Subcutaneous adipose tissue (tissue), 4 donors: Measurements from ENCODE around the gene SLC4A4. TPM values are rescaled to one million over a fixed set of nuclear protein-coding genes. Genes with fewer than 3 reads are reported as not detected.

ENCODE experiments used
- CTCF ChIP-seq: fragments of 450-650 bp; IDR thresholded peaks from one replicate; pipeline ENCODE4 v1.5.1; 2016; ENCODE audit warnings: low read depth, mild to moderate bottlenecking, control low read depth, antibody characterized with exemption, moderate library complexity
- total RNA-seq, 4 donors: library from RNA; depleted of rRNA; stranded (reverse); fragments of >200 nt; gene quantifications; one replicate each; pipeline ENCODE4 v1.1.0, GENCODE V29; 2016

SLC4A4 gene
- 10 to 100 TPM in 1 of 4 donors, 1 to 10 TPM in 2, under 1 TPM in 1; 0.68 to 18.6 (median 5.0) TPM for total RNA-seq

GRCh38 chr4:71338846-71339593 is at the start of gene SLC4A4:
Gene SLC4A4 (plus strand): TSS chr4:71339020.
- TF ChIP-seq CTCF: no peak

- TF ChIP-seq CTCF: no peak
These were observed 48.7 kb upstream of the SLC4A4 start for GRCh38 chr4:71290074-71290473.

- TF ChIP-seq CTCF: no peak
These were observed 48.3 kb upstream of the SLC4A4 start for GRCh38 chr4:71290476-71290875.

- TF ChIP-seq CTCF: no peak
These were observed 46.6 kb upstream of the SLC4A4 start for GRCh38 chr4:71292228-71292627.

- no peak for TF ChIP-seq CTCF
These were observed 45.1 kb upstream of the SLC4A4 start for GRCh38 chr4:71293705-71294104.

- no peak for TF ChIP-seq CTCF
These were observed 44.5 kb upstream of the SLC4A4 start for GRCh38 chr4:71294301-71294700.

GRCh38 chr4:71296945-71297344 is 41.9 kb upstream of the SLC4A4 start:
- no peak for TF ChIP-seq CTCF
